HG02623 (cell line): ENCODE results near the gene CCT3.
"Not testable (repeated sequence)": the region's sequence is repeated elsewhere in the genome, so short reads cannot be mapped to it uniquely, and the experiment has no call there.

Experiments used
- ATAC-seq: cut with Tn5 transposase; IDR thresholded peaks from one replicate; pipeline ENCODE4 v1.9.1; 2021; ENCODE audit warnings: moderate library complexity; ENCODE audit not compliant: unreplicated experiment

Gene CCT3

DNA sequence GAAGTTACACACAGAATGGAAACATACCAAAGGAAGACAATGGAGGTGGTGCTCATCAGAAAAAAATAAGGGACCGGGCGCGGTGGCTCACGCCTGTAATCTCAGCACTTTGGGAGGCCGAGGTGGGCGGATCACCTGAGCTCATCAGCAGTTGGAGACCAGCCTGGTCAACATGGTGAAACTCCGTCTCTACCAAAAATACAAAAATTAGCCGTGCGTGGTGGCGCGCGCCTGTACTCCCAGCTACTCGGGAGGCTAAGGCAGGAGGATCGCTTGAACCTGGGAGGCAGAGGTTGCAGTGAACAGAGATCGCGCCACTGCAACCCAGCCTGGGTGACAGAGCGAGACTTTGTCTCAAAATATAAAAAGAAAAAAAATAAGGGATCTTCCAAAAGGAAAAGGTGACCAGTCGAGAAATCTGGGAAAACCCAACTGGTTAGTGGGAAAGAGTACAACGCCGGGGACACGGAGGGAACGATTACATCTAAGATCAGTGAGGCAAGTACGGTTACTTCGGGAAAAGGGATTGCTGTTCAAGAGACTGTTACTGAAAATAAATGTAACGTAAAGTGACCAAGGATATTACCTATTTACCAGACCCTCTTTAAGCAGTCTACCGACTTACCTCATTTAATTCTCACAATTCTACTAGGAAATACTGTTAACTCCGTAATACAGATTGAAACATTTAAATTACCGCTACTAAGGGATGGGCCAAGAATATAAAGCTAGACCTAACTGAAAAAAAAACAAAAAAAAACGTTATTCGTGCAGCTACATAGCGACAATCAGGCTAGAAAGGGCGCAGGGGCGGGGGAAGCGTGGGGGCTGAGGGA lies 822 bp downstream of the CCT3 start:
- ATAC-seq: no peak

DNA sequence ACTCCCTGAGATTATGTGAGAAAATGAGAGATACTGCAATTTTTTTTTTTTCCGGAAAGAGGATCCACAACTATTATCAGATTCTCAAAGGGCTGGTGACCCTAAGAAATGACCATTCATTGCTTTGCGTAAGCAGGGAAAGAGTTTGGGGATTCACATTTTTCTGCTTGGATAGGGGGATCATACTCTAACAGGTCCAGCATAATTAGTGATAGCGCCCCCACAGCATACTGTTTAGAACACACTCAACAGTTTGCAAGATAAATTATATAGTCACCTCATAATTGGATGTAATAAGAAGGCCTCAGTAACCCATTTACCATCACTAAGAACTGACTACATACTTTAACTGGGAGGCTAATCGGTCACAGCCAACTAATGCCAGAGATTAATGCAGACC lies 1.9 kb downstream of the CCT3 start:
- ATAC-seq: no peak

DNA sequence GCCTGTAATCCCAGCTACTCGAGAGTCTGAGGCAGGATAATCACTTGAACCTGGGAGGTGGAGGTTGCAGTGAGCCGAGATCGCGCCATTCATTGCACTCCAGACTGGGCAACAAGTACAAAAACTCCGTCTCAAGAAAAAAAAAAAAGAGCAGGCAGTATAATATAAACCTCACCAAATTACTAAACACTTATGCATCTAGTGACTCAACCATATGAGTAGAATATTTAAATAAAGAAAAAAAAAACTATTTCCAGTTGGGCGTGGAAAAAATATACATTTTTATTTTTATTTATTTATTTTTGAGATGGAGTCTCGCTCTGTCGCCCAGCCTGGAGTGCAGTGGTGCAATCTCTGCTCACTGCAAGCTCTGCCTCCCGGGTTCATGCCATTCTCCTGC lies 14.9 kb downstream of the CCT3 start:
- ATAC-seq: not testable (repeated sequence)

DNA sequence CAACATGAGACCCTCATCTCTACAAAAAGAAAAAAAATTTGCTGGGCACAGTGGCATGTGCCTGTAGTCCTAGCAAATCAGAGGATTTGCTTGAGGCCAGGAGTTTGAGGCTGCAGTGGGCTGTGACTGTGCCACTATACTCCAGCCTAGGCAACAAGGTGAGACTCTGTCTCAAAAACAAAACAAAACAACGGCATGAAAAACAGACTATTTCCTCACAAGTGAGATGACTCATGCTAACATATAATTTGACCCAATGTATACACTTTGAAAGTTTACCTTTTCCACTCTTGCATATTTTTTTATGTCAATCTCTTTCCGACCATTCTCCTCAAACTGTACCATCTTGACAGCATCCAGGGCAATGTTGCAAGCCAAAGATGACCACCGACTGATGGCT lies 17.5 kb downstream of the CCT3 start:
- no peak for ATAC-seq

DNA sequence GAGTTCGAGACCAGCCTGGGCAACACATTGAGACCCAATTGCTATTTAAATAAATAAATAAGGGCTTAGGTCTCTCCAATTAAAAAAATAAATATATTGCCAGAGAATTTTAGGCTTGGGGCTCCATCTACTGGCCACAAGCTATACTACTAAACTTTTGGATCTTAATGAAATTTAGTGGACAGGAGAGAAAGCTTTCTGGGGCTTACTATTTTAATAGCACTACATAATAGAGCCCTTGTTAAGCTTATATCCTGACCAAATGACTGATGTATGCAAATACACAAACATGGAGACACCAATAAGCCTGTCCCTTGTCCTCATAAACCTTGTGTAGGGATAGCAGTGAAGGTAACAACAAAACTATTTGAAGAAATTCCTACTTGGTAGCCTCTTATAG lies 18.4 kb downstream of the CCT3 start:
- ATAC-seq: no peak

DNA sequence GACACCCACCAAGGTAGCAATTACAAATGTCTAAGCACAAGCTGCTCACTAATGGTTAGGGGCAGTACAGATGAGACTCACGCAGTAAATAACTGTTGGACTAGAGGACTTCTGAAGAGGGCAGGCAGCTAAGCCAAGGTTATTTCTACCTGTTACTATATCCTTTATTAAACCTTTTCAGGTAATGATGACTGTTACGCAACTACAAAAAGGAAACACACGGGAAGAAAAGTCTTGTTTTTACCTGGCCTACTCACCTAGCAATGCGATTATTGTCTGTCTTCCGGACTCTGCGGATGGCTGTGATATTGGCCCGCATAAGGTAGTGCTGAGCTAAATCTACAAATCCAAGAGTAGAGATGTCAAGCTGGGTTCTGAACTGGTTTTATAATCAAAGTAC lies 21.2 kb downstream of the CCT3 start:
- no peak for ATAC-seq

DNA sequence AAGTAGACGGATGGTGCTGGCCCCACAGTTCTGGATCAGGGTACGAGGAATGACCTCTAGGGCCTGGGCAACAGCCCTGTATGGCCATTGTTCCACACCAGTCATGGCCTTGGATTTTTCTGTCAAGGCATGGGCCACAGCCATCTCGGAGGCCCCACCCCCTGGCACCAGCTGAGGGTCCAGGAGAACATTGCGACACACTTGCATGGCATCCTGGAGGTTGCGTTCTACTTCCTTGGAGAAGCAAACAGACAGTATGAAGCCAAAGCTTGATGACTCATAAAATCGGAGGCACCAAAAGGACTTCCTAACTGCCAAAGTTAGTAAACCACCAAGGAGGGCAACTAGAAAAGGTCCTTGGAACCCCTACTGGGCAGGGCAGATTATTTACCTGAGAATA lies 27.1 kb downstream of the CCT3 start:
- ATAC-seq: no peak

DNA sequence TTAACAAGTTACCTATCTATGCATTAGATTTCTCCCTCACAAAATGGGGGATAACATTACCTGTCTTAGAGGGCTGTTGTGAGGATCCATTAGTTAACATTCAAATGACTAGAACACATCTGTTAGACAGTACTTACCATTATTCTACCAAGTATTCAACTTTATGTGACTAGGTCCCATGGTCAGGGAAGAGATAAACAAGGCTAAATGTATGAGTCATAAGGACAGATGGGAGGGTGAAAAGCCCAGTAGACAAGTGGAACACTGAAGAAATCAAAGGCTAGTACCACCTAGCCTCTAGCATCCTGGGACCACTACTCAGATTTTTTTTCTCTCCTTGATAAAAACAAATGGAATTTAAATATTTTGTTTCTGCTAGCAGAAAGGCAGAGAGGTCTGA lies 30.0 kb downstream of the CCT3 start:
- ATAC-seq: no peak

DNA sequence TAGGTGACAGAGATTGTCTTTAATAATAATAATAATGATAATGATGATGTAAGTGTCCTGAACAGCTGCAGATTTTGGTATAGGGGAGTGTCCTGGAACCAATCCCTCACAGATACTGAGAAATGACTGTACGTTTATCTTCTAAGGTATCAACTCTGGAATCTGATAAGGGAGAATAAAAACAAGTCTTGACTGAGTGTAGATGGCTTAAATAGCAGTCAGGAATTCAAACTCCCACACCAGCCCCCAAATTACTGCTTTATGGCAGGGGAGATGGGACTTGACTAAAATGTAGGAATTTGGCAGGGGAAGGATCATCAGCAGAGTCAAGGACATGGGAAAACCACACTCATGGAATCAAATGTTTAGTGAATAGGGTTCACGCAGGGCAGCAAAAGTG lies 32.9 kb downstream of the CCT3 start:
- no peak for ATAC-seq

DNA sequence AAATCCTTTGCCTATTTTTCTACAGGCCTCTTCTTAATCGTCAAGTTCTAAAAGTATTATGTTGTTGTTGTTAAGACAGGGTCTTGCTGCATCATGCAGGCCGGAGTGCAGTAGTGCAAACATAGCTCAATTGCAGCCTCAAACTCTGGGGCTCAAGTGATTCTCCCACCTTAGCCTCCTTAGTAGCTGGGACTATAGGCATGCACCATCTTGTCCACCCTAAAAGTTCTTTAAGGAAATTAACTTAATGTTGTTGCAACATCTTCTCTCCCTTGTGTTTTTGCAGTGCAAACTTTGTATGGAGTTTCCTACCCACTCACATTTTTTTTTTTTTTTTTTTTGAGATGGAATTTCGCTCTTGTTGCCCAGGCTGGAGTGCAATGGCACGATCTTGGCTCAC lies 34.9 kb downstream of the CCT3 start:
- no peak for ATAC-seq

DNA sequence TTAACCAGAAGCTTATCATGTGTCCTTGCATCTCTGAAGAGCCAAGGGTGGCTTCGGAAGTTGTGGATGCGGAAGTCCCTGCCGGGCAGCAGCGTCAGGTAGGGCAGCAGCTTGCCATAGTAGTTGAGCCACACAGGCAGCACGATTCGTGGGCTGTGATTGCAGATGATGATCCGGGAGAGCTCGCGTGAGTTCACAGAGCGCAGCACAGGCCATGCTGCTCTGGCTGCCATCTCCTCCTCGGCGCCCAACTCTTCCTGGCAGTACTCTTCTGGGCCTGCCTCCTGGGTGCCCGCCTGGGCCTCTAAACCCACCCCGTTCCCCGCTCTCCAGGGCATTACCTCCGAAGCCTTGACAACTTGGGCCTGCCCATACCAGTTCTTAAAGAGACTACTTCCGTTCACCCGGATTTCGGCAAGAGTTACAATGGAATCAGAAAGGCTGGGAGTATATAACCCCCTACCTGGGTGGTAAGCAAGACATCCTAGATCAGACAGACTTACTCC lies 39.2 kb downstream of the CCT3 start, which contains the start of gene VHLL:
TSS of gene VHLL (minus strand) at position 456 of the 506 bp plus-strand sequence. CDS start at position 338, 118 bp downstream.
- ATAC-seq: no peak

DNA sequence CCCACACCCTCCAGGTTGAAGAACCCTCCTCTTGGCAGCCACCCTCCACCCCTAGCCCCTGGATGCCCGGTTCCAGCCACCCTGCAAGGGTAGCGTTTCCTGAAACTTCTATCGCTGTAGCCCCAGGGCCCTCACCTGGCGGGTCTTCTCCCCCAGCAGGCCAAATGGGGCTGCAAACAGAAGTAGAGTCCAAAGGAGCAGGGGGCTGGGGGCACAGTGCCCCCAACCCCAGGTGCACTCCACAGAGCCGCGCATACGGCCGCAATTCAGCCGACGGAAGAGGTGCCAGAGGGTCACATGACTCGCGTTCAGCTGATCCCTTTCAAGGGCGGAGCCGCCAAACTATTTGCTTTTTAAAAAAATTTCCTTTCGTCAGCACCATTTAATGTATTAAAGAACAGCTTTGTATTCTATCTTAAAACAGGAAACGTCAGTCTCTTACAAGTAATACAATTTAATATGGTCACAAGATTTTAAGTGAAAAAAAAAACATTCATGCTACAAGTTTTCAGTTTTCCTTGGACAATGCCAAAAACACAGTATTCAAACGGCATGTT lies 42.6 kb downstream of the CCT3 start, which contains the start of gene GLMP:
TSS of gene GLMP (minus strand) at position 289 of the 557 bp plus-strand sequence. CDS start at position 255, 34 bp downstream.
- ATAC-seq: no peak

DNA sequence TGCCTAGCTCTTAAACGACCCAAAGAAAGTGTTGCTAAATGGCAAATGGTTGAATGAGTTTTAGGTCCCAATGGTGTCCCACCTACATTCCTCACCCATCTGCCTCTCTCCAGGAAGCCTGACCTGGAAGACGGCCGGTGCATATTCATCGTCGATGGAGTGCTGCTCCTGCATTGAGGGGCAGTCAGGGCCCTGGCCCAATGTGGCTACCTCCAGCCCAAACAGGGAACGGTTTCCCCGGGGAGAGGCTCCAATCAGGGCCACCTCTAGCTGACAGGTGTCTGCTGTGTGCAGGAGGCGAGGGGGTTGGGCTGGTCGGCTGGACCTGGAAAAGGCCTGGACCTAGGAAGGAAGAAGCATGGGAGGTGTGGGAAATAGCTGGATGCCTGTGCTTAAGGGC lies 44.2 kb downstream of the CCT3 start:
- ATAC-seq: no peak

DNA sequence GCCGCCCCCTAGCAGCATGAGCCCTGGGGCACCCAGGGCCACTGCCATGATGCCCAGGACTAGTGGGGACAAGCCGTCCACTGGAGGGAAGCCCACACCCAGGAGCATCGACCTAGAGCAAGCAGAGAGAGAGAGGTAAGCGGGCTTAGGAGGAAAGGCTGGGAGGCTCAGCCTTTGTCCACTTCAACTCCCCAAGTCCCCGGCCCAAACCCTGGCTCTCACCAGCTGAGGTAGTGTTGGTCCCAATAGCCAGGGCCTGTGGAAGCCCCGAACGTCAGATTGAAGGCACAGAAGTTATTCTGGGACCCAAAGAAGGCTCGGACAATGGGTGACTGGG lies 45.0 kb downstream of the CCT3 start:
- ATAC-seq: no peak

DNA sequence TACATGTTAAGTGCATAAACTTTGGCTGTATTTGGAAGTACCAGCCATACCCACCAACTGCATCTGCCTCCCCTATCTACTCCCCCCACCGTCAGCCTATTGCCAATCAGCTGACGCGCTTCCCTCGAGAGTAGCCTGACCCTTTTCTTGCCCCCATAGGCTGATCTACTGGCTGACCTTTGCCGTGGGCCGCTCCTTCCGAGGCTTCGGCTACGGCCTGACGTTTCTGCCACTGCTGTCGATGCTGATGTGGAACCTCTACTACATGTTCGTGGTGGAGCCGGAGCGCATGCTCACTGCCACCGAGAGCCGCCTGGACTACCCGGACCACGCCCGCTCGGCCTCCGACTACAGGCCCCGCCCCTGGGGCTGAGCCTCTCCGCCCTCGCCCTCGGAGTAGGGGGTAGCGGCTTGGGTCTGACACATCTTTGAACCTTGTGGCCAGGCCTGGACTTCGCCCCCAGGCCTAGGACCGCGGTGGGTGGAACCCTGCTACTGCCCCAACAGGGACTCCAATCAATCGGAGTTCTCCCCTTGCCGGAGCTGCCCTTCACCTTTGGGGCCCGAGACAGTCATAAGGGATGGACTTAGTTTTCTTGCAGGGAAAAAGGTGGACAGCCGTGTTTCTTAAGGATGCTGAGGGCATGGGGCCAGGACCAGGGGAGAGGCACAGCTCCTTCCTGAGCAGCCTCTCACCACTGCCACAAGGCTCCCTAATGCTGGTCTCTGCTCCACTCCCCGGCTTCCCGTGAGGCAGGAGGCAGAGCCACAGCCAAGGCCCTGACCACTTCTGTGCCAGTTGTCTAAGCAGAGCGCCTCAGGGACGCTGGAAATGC lies 46.6 kb downstream of the CCT3 start:
- no peak for ATAC-seq

DNA sequence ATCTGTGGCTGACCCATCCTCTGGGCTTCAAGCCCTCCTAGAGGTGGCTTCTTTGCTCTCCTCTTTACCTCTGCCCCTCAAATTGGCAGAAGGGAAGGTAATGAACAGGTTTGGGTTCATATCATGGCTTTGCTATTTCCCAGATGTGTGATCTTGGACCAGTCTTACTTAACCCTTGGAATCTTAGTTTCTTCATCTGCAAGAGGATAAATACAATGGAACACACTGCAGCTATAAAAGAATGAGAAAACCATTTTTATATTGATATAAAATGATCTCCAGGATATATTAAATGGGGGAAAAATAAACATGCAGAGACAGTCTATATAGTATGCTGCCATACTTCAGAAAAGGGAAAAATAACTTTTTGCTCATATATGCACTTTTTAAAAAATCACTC lies 48.2 kb downstream of the CCT3 start:
- no peak for ATAC-seq

DNA sequence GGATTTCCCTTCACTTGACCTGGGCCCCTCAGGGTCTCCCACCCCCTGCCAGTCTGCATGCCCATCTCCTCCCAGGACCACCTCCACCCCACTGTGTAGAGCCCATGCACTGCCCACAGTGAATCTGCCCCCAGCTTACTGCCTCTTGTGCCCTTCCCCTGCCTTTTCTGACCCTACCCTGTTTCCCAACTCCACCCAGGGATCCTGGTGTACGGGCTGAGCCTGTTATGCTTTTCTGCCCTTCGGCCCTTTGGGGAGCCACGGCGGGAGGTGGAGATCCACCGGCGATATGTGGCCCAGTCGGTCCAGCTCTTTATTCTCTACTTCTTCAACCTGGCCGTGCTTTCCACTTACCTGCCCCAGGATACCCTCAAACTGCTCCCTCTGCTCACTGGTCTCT lies 52.0 kb downstream of the CCT3 start:
- no peak for ATAC-seq

DNA sequence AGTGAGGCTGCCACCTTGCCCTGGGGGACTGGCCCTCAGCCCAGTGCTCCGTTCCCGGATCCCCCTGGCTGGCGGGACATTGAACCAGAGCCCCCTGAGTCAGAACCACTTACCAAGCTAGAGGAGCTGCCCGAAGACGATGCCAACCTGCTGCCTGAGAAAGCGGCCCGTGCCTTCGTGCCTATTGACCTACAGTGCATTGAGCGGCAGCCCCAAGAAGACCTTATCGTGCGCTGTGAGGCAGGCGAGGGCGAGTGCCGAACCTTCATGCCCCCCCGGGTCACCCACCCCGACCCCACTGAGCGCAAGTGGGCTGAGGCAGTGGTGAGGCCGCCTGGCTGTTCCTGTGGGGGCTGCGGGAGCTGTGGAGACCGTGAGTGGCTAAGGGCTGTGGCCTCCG lies 52.7 kb downstream of the CCT3 start:
- no peak for ATAC-seq

DNA sequence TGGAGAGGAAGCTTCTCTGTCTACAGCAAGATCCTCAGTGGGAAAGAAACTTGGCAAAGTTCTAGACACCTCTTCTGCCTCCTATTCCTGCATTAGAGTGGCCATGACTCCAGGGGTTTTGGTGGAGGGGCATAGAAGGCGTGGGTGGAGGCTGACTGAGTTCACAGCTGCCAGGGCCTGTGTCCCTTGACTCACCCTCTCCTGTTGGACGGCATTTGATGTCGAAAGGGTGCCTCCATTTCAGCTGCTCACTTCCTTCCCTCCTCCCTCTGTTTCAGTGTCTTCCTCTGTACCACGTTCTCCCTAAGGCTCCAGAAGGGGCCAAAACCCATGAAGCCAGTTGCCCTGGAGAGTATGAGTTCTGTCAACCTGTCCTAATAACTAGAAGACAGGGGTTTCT lies 53.3 kb downstream of the CCT3 start:
- ATAC-seq: no peak

DNA sequence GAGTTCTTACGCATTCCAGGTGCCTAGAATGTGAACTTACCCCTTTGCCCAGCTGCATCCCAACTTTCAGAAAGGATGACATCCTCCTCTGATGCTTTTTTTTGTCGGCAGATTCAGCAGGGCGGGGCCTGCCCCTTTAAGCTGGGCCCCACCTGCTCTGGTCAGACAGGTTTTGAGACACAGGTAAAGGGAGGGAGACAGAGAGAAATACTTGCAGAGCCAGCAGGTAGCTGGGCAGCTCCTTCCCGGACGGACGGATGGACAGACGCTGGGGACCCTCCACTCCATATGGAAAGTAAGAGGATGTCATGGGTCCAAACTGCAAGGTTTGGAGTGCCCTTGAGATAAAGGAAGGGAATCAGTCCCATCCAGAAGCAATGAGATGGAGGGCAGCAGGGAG lies 54.0 kb downstream of the CCT3 start, which contains the start of gene TMEM79:
TSS of gene TMEM79 (plus strand) at position 214 of the 400 bp plus-strand sequence. CDS start 902 bp downstream, outside the sequence.
- no peak for ATAC-seq

DNA sequence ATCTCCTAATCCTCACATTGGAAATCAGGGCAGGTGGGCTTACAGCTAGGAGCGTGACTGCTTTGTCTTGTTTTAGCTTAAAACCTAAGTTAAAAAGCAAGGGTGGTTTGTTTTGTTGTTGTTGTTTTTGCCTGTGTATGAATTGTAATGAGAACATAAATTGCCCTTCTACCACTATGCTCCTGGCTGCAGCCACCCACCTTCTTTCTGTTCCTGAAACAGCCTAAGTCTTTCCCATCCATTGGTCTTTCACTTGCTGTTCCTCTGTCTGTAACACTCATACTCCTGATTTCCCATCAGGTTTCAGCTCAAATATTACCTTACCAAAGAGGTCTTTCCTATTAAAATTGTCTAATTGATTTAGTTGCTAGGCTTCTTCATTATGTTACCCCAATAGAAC lies 54.6 kb downstream of the CCT3 start:
- no peak for ATAC-seq
